ENCODE data around the gene LUC7L3. TPM values are rescaled to one million over a fixed set of nuclear protein-coding genes. Genes with fewer than 3 reads are reported as not detected.

The LUC7L3 gene
- total and polyA plus RNA-seq, 2 of the 13 experiments (the other 11 are each of a cell fraction or from before 2014, with no cell fraction given): 108 to 120 TPM

DNA sequence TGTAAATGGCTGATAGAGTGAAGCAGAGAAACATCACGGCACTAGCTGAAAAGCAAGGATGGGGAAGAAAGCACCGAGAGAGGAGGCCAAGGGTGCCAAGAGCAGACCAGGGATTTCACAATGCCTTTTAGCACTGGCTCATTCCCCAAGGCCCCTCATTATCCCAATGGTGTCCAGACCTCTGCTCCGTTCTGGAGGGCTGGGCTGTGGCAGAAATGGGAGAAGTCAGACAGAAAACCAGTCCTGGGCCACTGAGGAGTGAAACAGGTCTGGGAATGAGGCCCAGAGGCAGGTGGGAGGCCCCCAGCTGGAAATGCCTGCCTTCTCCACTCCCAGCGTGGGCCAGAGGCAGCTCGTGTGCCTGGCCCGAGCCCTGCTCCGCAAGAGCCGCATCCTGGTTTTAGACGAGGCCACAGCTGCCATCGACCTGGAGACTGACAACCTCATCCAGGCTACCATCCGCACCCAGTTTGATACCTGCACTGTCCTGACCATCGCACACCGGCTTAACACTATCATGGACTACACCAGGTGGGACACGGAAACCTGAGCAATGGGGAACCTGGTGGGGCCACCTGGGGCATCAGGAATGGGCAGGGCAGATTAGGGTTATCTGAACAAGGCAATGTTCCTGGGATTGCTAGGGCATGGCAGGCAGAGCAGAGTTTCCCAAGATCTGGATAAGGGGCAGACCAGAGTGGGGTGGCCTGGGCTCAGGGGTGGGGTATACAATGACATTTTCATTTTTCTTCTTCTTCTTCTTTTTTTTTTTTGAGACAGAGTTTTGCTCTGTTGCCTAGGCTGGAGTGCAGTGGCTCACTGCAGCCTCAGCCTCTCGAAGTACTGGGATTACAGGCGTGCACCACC, 32.0 kb upstream of the LUC7L3 start (continued):
- TF ChIP-seq ZNF556 (CRISPR knock-in tag; IDR thresholded peaks at IDR 0.05; ENCODE audit: borderline replicate concordance) (peak; percentile 42; the same call in 1 of the 2 replicates), ZNF33B (CRISPR knock-in tag; IDR thresholded peaks at IDR 0.05) (no peak; the same call in 1 of the 2 replicates), TSC22D2 (CRISPR knock-in tag; IDR thresholded peaks at IDR 0.05; ENCODE audit: borderline replicate concordance) (peak; percentile 74; the same call in 1 of the 2 replicates), ZNF501 (CRISPR knock-in tag; IDR thresholded peaks at IDR 0.05) (0 out of 2 replicates have a peak, but pooled peaks have one; percentile 22), ZFP90 (CRISPR knock-in tag; IDR thresholded peaks at IDR 0.05; ENCODE audit: borderline replicate concordance) (peak; percentile 28; the same call in 1 of the 2 replicates), SRSF4 (IDR thresholded peaks at IDR 0.05; ENCODE audit: low read depth, low read length, poor library complexity, severe bottlenecking) (no peak), FOXA3 (CRISPR knock-in tag; IDR thresholded peaks at IDR 0.05) (peak; percentile 60), ZNF615 (CRISPR knock-in tag; IDR thresholded peaks at IDR 0.05; ENCODE audit: borderline replicate concordance) (no peak), ZNF569 (CRISPR knock-in tag; IDR thresholded peaks at IDR 0.05; ENCODE audit: borderline replicate concordance) (no peak), ASH2L (IDR thresholded peaks at IDR 0.05; ENCODE audit: insufficient read length, low read depth, low read length) (peak; percentile 84), MED1 (CRISPR knock-in tag; IDR thresholded peaks at IDR 0.05) (peak; percentile 38; the same call in 1 of the 2 replicates), ZNF3 (CRISPR knock-in tag; IDR thresholded peaks at IDR 0.05) (peak; percentile 49; the same call in 1 of the 2 replicates), ZBTB1 (CRISPR knock-in tag; IDR thresholded peaks at IDR 0.05; ENCODE audit: borderline replicate concordance) (0 out of 2 replicates have a peak, but pooled peaks have one; percentile 31), ZNF432 (CRISPR knock-in tag; IDR thresholded peaks at IDR 0.05; ENCODE audit: borderline replicate concordance) (no peak), NFRKB (IDR thresholded peaks at IDR 0.05) (no peak), CBX2 (IDR thresholded peaks at IDR 0.05; ENCODE audit: low read depth, low read length) (no peak), CBX2 (CRISPR knock-in tag; IDR thresholded peaks at IDR 0.05; ENCODE audit: low read depth) (0 out of 2 replicates have a peak, but pooled peaks have one; percentile 81)
- TF ChIP-seq, protein P1, sequence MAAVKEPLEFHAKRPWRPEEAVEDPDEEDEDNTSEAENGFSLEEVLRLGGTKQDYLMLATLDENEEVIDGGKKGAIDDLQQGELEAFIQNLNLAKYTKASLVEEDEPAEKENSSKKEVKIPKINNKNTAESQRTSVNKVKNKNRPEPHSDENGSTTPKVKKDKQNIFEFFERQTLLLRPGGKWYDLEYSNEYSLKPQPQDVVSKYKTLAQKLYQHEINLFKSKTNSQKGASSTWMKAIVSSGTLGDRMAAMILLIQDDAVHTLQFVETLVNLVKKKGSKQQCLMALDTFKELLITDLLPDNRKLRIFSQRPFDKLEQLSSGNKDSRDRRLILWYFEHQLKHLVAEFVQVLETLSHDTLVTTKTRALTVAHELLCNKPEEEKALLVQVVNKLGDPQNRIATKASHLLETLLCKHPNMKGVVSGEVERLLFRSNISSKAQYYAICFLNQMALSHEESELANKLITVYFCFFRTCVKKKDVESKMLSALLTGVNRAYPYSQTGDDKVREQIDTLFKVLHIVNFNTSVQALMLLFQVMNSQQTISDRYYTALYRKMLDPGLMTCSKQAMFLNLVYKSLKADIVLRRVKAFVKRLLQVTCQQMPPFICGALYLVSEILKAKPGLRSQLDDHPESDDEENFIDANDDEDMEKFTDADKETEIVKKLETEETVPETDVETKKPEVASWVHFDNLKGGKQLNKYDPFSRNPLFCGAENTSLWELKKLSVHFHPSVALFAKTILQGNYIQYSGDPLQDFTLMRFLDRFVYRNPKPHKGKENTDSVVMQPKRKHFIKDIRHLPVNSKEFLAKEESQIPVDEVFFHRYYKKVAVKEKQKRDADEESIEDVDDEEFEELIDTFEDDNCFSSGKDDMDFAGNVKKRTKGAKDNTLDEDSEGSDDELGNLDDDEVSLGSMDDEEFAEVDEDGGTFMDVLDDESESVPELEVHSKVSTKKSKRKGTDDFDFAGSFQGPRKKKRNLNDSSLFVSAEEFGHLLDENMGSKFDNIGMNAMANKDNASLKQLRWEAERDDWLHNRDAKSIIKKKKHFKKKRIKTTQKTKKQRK (IDR thresholded peaks at IDR 0.05; ENCODE audit: low read length): no peak
- TF ChIP-seq, protein P2, sequence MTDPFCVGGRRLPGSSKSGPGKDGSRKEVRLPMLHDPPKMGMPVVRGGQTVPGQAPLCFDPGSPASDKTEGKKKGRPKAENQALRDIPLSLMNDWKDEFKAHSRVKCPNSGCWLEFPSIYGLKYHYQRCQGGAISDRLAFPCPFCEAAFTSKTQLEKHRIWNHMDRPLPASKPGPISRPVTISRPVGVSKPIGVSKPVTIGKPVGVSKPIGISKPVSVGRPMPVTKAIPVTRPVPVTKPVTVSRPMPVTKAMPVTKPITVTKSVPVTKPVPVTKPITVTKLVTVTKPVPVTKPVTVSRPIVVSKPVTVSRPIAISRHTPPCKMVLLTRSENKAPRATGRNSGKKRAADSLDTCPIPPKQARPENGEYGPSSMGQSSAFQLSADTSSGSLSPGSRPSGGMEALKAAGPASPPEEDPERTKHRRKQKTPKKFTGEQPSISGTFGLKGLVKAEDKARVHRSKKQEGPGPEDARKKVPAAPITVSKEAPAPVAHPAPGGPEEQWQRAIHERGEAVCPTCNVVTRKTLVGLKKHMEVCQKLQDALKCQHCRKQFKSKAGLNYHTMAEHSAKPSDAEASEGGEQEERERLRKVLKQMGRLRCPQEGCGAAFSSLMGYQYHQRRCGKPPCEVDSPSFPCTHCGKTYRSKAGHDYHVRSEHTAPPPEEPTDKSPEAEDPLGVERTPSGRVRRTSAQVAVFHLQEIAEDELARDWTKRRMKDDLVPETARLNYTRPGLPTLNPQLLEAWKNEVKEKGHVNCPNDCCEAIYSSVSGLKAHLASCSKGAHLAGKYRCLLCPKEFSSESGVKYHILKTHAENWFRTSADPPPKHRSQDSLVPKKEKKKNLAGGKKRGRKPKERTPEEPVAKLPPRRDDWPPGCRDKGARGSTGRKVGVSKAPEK (CRISPR knock-in tag; IDR thresholded peaks at IDR 0.05; ENCODE audit: borderline replicate concordance): no peak
- TF ChIP-seq, protein P3, sequence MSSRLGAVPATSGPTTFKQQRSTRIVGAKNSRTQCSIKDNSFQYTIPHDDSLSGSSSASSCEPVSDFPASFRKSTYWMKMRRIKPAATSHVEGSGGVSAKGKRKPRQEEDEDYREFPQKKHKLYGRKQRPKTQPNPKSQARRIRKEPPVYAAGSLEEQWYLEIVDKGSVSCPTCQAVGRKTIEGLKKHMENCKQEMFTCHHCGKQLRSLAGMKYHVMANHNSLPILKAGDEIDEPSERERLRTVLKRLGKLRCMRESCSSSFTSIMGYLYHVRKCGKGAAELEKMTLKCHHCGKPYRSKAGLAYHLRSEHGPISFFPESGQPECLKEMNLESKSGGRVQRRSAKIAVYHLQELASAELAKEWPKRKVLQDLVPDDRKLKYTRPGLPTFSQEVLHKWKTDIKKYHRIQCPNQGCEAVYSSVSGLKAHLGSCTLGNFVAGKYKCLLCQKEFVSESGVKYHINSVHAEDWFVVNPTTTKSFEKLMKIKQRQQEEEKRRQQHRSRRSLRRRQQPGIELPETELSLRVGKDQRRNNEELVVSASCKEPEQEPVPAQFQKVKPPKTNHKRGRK (CRISPR knock-in tag; IDR thresholded peaks at IDR 0.05): no peak; the same call in 1 of the 2 replicates
- TF ChIP-seq, protein P4, sequence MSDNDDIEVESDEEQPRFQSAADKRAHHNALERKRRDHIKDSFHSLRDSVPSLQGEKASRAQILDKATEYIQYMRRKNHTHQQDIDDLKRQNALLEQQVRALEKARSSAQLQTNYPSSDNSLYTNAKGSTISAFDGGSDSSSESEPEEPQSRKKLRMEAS (IDR thresholded peaks at IDR 0.05): peak; percentile 83
